Endothelial cell of umbilical vein (primary cell): ENCODE results near the gene HNRNPDL.

Experiments used
- EZH2 ChIP-seq: IDR thresholded peaks from 2 replicates; pipeline ENCODE4 v1.6.1; 2012; ENCODE audit warnings: borderline replicate concordance, low read depth, mild to moderate bottlenecking, moderate library complexity, low read length, inconsistent platforms; ENCODE audit not compliant: severe bottlenecking
- POLR2A ChIP-seq: IDR thresholded peaks from 2 replicates; pipeline ENCODE4 v1.6.1; 2012; ENCODE audit warnings: low read depth, mild to moderate bottlenecking, control low read depth, low read length
- POLR2AphosphoS5 ChIP-seq: IDR thresholded peaks from 2 replicates; pipeline ENCODE4 v1.6.1; 2012; ENCODE audit warnings: low read depth, mild to moderate bottlenecking, control low read depth, low read length, moderate library complexity; ENCODE audit not compliant: insufficient read depth
- TF ChIP-seq, protein P1 (sequence below), 2 donors: IDR thresholded peaks; 1 replicate in 1 of 2; 2 replicates in 1 of 2; pipeline ENCODE4 v1.5.1; 2011; ENCODE audit warnings: low read length in 2 of 2, mild to moderate bottlenecking in 2 of 2, moderate library complexity in 2 of 2, control low read depth in 1 of 2, inconsistent platforms in 1 of 2, low read depth in 1 of 2; ENCODE audit not compliant: insufficient read depth in 1 of 2; ENCODE audit errors: extremely low read depth in 1 of 2
- TF ChIP-seq, protein P2 (sequence below): IDR thresholded peaks from 2 replicates; pipeline ENCODE4 v1.6.1; 2011; ENCODE audit not compliant: insufficient read depth, insufficient read length

GRCh38 chr4:82402196-82402775, 28.0 kb downstream of the HNRNPDL start:
- TF ChIP-seq, protein P1, sequence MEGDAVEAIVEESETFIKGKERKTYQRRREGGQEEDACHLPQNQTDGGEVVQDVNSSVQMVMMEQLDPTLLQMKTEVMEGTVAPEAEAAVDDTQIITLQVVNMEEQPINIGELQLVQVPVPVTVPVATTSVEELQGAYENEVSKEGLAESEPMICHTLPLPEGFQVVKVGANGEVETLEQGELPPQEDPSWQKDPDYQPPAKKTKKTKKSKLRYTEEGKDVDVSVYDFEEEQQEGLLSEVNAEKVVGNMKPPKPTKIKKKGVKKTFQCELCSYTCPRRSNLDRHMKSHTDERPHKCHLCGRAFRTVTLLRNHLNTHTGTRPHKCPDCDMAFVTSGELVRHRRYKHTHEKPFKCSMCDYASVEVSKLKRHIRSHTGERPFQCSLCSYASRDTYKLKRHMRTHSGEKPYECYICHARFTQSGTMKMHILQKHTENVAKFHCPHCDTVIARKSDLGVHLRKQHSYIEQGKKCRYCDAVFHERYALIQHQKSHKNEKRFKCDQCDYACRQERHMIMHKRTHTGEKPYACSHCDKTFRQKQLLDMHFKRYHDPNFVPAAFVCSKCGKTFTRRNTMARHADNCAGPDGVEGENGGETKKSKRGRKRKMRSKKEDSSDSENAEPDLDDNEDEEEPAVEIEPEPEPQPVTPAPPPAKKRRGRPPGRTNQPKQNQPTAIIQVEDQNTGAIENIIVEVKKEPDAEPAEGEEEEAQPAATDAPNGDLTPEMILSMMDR (IDR thresholded peaks at IDR 0.05; ENCODE audit: extremely low read depth in 1 of 2, insufficient read depth in 1 of 2, low read depth in 1 of 2, low read length in 2 of 2) = no peak
- TF ChIP-seq EZH2 = no peak
- no peak for TF ChIP-seq POLR2A
- TF ChIP-seq POLR2AphosphoS5 = no peak
- TF ChIP-seq, protein P2, sequence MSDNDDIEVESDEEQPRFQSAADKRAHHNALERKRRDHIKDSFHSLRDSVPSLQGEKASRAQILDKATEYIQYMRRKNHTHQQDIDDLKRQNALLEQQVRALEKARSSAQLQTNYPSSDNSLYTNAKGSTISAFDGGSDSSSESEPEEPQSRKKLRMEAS = no peak
